IMR-90 (cell line): ENCODE data around the gene DCUN1D2. TPM values are rescaled to one million over a fixed set of nuclear protein-coding genes. Genes with fewer than 3 reads are reported as not detected.

Experiments
- ATAC-seq: fragments of 200-7000 bp; cut with Tn5 transposase; 2 replicates; pipeline ENCODE4 v1.9.1; 2020; ENCODE audit warnings: low read depth, mild to moderate bottlenecking, moderate library complexity
- BruUV-seq: library from RNA; stranded (reverse); fragments of 400-500 nt; replicated peaks from 2 replicates; lab custom pipeline; 2021; lab: Mats Ljungman, UMichigan
- CTCF ChIA-PET: fragments of 300-600 bp; formaldehyde crosslinking; extraction: SDS; loops from one replicate; lab custom pipeline; 2021; ENCODE audit warnings: antibody characterized with exemption; lab: Yijun Ruan, JAX
- POLR2A ChIA-PET: fragments of 300-600 bp; sonication (Branson Sonifier 250); formaldehyde crosslinking; loops from one replicate; lab custom pipeline; 2022; ENCODE audit warnings: antibody characterized with exemption; ENCODE audit not compliant: unreplicated experiment; lab: Charles Lee
- DNase-seq: peaks from one replicate; pipeline ENCODE4 v3.0.0; 2013
- H2AFZ ChIP-seq: replicated peaks from 2 replicates; pipeline ENCODE3; 2013; ENCODE audit warnings: low read length, mild to moderate bottlenecking; ENCODE audit not compliant: poor library complexity
- H2AK5ac ChIP-seq: 2 replicates; pipeline ENCODE4 v1.6.1; 2013; ENCODE audit warnings: low read depth, low read length, inconsistent platforms
- H2AK9ac ChIP-seq: replicated peaks from 2 replicates; pipeline ENCODE3; 2013; ENCODE audit warnings: mild to moderate bottlenecking, low read depth, low read length, moderate library complexity; ENCODE audit not compliant: poor library complexity
- H2BK120ac ChIP-seq: 2 replicates; pipeline ENCODE4 v1.6.1; 2013; ENCODE audit warnings: low read depth, low read length, inconsistent platforms
- H2BK15ac ChIP-seq: 3 replicates; pipeline ENCODE4 v1.6.1; 2013; ENCODE audit warnings: low read depth, low read length, inconsistent platforms
- H2BK20ac ChIP-seq: 2 replicates; pipeline ENCODE4 v1.6.1; 2013; ENCODE audit warnings: low read depth, mild to moderate bottlenecking, inconsistent platforms, low read length, moderate library complexity
- H2BK5ac ChIP-seq: 2 replicates; pipeline ENCODE4 v1.6.1; 2013; ENCODE audit warnings: mild to moderate bottlenecking, low read depth, low read length, inconsistent platforms; ENCODE audit not compliant: poor library complexity, severe bottlenecking
- H3K14ac ChIP-seq: replicated peaks from 2 replicates; pipeline ENCODE4 v1.6.1; 2013; ENCODE audit warnings: low read depth, low read length, inconsistent platforms
- H3K18ac ChIP-seq: 2 replicates; pipeline ENCODE4 v1.6.1; 2013; ENCODE audit warnings: low read depth, low read length, control low read depth
- H3K23ac ChIP-seq: 2 replicates; pipeline ENCODE4 v1.6.1; 2013; ENCODE audit warnings: low read depth, low read length, inconsistent platforms
- H3K27ac ChIP-seq: 2 replicates; pipeline ENCODE4 v1.5.1; 2013; ENCODE audit warnings: mild to moderate bottlenecking, control low read depth, low read length; ENCODE audit not compliant: insufficient read depth
- H3K27me3 ChIP-seq: 2 replicates; pipeline ENCODE4 v1.6.1; 2013; ENCODE audit warnings: low read length; ENCODE audit not compliant: control insufficient read depth, insufficient read depth
- H3K36me3 ChIP-seq: 2 replicates; pipeline ENCODE4 v1.6.1; 2013; ENCODE audit warnings: low read length, mixed read lengths; ENCODE audit not compliant: control insufficient read depth, insufficient read depth
- H3K4ac ChIP-seq: 2 replicates; pipeline ENCODE4 v1.6.1; 2013; ENCODE audit warnings: low read depth, low read length, inconsistent platforms
- H3K4me1 ChIP-seq: 2 replicates; pipeline ENCODE4 v1.6.1; 2013; ENCODE audit warnings: low read length, mixed read lengths; ENCODE audit not compliant: control insufficient read depth, insufficient read depth
- H3K4me2 ChIP-seq: 2 replicates; pipeline ENCODE4 v1.6.1; 2013; ENCODE audit warnings: low read depth, mild to moderate bottlenecking, control low read depth, low read length, moderate library complexity
- H3K4me3 ChIP-seq: 2 replicates; pipeline ENCODE4 v1.5.1; 2013; ENCODE audit warnings: low read depth, mild to moderate bottlenecking, control low read depth, low read length, moderate library complexity; ENCODE audit not compliant: insufficient read depth
- H3K56ac ChIP-seq: 2 replicates; pipeline ENCODE4 v1.6.1; 2013; ENCODE audit warnings: low read length, inconsistent platforms; ENCODE audit not compliant: insufficient read depth; ENCODE audit errors: extremely low read depth
- H3K79me1 ChIP-seq, 2 experiments: 2 replicates each; pipeline ENCODE4 v1.6.1; 2013; ENCODE audit warnings: low read length in 2 of 2, inconsistent platforms in 1 of 2, low read depth in 1 of 2
- H3K9ac ChIP-seq: 2 replicates; pipeline ENCODE4 v1.6.1; 2013; ENCODE audit warnings: low read depth, low read length, control low read depth
- H3K9me1 ChIP-seq: 2 replicates; pipeline ENCODE4 v1.6.1; 2013; ENCODE audit warnings: low read length, inconsistent platforms; ENCODE audit not compliant: insufficient read depth
- H3K9me3 ChIP-seq: 2 replicates; pipeline ENCODE4 v1.6.1; 2013; ENCODE audit warnings: low read length; ENCODE audit not compliant: control insufficient read depth, insufficient read depth
- H4K20me1 ChIP-seq: 2 replicates; pipeline ENCODE4 v1.6.1; 2013; ENCODE audit warnings: low read length, inconsistent platforms; ENCODE audit not compliant: insufficient read depth
- H4K5ac ChIP-seq: 2 replicates; pipeline ENCODE4 v1.6.1; 2013; ENCODE audit warnings: mild to moderate bottlenecking, low read depth, low read length, control low read depth
- H4K8ac ChIP-seq, 2 experiments: 2 replicates each; pipeline ENCODE4 v1.6.1; 2013; ENCODE audit warnings: low read depth in 2 of 2, low read length in 2 of 2, control low read depth in 1 of 2, inconsistent platforms in 1 of 2
- H4K91ac ChIP-seq: 2 replicates; pipeline ENCODE4 v1.6.1; 2013; ENCODE audit warnings: low read depth, low read length, inconsistent platforms; ENCODE audit not compliant: insufficient read depth
- BHLHE40 ChIP-seq: fragments of 150-350 bp; IDR thresholded peaks from 2 replicates; pipeline ENCODE4 v1.6.1; 2016; ENCODE audit warnings: mild to moderate bottlenecking, low read depth, low read length
- CEBPB ChIP-seq: IDR thresholded peaks from 2 replicates; pipeline ENCODE4 v1.6.1; 2012; ENCODE audit warnings: low read depth, low read length, improper control_type of control experiment
- CHD1 ChIP-seq: IDR thresholded peaks from 2 replicates; pipeline ENCODE4 v1.6.1; 2012; ENCODE audit warnings: low read depth, low read length, improper control_type of control experiment
- CTCF ChIP-seq: conservative IDR thresholded peaks from 2 replicates; pipeline ENCODE4 v1.5.1; 2012; ENCODE audit warnings: mild to moderate bottlenecking, low read depth, low read length, improper control_type of control experiment
- ELK1 ChIP-seq: fragments of 150-350 bp; IDR thresholded peaks from 2 replicates; pipeline ENCODE4 v1.6.1; 2016; ENCODE audit warnings: low read depth, mild to moderate bottlenecking, low read length, moderate library complexity, borderline replicate concordance
- FOS ChIP-seq: fragments of 150-350 bp; IDR thresholded peaks from 2 replicates; pipeline ENCODE4 v1.6.1; 2016; ENCODE audit warnings: low read depth, low read length
- MAFK ChIP-seq: IDR thresholded peaks from 2 replicates; pipeline ENCODE4 v1.6.1; 2012; ENCODE audit warnings: low read depth, low read length, improper control_type of control experiment
- MAZ ChIP-seq: IDR thresholded peaks from 2 replicates; pipeline ENCODE4 v1.6.1; 2012; ENCODE audit warnings: low read depth, mild to moderate bottlenecking, low read length, improper control_type of control experiment, moderate library complexity, borderline replicate concordance
- MXI1 ChIP-seq: IDR thresholded peaks from 2 replicates; pipeline ENCODE4 v1.6.1; 2012; ENCODE audit warnings: low read depth, mild to moderate bottlenecking, low read length, moderate library complexity, borderline replicate concordance
- NFE2L2 ChIP-seq: fragments of 150-350 bp; IDR thresholded peaks from 2 replicates; pipeline ENCODE4 v1.6.1; 2016; ENCODE audit warnings: low read depth, mild to moderate bottlenecking, low read length
- POLR2A ChIP-seq: IDR thresholded peaks from 2 replicates; pipeline ENCODE4 v1.6.1; 2012; ENCODE audit warnings: mild to moderate bottlenecking, low read depth, low read length
- RAD21 ChIP-seq: IDR thresholded peaks from 2 replicates; pipeline ENCODE4 v1.6.1; 2012; ENCODE audit warnings: low read length, improper control_type of control experiment
- RCOR1 ChIP-seq: IDR thresholded peaks from 2 replicates; pipeline ENCODE4 v1.6.1; 2012; ENCODE audit warnings: mild to moderate bottlenecking, low read length, improper control_type of control experiment; ENCODE audit not compliant: insufficient replicate concordance
- RFX5 ChIP-seq: IDR thresholded peaks from 2 replicates; pipeline ENCODE4 v1.8.0; 2012; ENCODE audit warnings: low read depth, mild to moderate bottlenecking, low read length, moderate library complexity
- SMC3 ChIP-seq: fragments of 150-350 bp; IDR thresholded peaks from 2 replicates; pipeline ENCODE4 v1.6.1; 2016; ENCODE audit warnings: low read depth, mild to moderate bottlenecking, antibody characterized with exemption, low read length, moderate library complexity
- WGBS, 2 experiments: methylation state at CpG; one replicate each; pipeline versions ENCODE4 v1.1.5 to v1.1.7; 2013; ENCODE audit warnings: missing lambda C conversion rate in 2 of 2; ENCODE audit not compliant: insufficient read length in 1 of 2; ENCODE audit errors: extremely low coverage in 2 of 2; 5-methylcytosine and 5-hydroxymethylcytosine counted together
- dilution Hi-C: fragments of 300-500 bp; cut with HindIII; formaldehyde crosslinking; loops from one replicate; pipeline ENCODE4 v1.14.3; 2018; ENCODE audit warnings: low sequenced_read_pairs; ENCODE audit not compliant: unreplicated experiment
- in situ Hi-C: fragments of 300-500 bp; cut with MboI; formaldehyde crosslinking; loops from 3 replicates; pipeline ENCODE4 v1.14.3; 2019; ENCODE audit warnings: low sequenced_read_pairs, inconsistent platforms, mixed read lengths
- intact Hi-C: fragments of 100-400 bp; cut with micrococcal nuclease; formaldehyde crosslinking; loops from 2 replicates; pipeline ENCODE4 v1.10.0; 2022
- polyA plus RNA-seq, 3 experiments: library from polyadenylated mRNA; depleted of rRNA; stranded (reverse); fragments of >200 nt; gene quantifications; 2 replicates each; pipeline ENCODE4 v1.2.3, GENCODE V29; 2012; ENCODE audit warnings: low replicate concordance in 1 of 3
- total RNA-seq: library from RNA; depleted of rRNA; stranded (reverse); fragments of >200 nt; gene quantifications from 2 replicates; pipeline ENCODE4 v1.2.3, GENCODE V29; 2012
- TF ChIP-seq, protein P1 (sequence below): fragments of 150-350 bp; IDR thresholded peaks from 2 replicates; pipeline ENCODE4 v1.6.1; 2017; ENCODE audit warnings: mild to moderate bottlenecking, antibody characterized with exemption, low read length, low read depth

The DCUN1D2 gene
- total and polyA plus RNA-seq, 2 of the 4 experiments (the other 2 are of a cell fraction), result 8.1 to 11.5 TPM

- H2AK9ac ChIP-seq, result no peak overlapping the region
- no peak overlapping the region for H2BK15ac ChIP-seq
- no peak overlapping the region for H3K18ac ChIP-seq
- TF ChIP-seq NFE2L2, result peak; percentile 29; the same call in 1 of the 2 replicates
- TF ChIP-seq BHLHE40, result peak; percentile 65; the same call in 1 of the 2 replicates
- no peak for TF ChIP-seq RAD21
- TF ChIP-seq, protein P1, sequence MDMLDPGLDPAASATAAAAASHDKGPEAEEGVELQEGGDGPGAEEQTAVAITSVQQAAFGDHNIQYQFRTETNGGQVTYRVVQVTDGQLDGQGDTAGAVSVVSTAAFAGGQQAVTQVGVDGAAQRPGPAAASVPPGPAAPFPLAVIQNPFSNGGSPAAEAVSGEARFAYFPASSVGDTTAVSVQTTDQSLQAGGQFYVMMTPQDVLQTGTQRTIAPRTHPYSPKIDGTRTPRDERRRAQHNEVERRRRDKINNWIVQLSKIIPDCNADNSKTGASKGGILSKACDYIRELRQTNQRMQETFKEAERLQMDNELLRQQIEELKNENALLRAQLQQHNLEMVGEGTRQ, result peak; percentile 59; the same call in 1 of the 2 replicates
- TF ChIP-seq ELK1, result no peak
- TF ChIP-seq CTCF, result no peak
- no peak for TF ChIP-seq POLR2A
- no peak for TF ChIP-seq SMC3
- peak; percentile 31; the same call in 1 of the 2 replicates for TF ChIP-seq MXI1
- TF ChIP-seq FOS, result peak; percentile 30; the same call in 1 of the 2 replicates
- TF ChIP-seq MAFK, result no peak
- no peak for TF ChIP-seq RCOR1
- no peak for TF ChIP-seq RFX5
- no peak for TF ChIP-seq CEBPB
- no peak for TF ChIP-seq MAZ
- no peak for TF ChIP-seq CHD1
- H3K4me1 ChIP-seq, result peaks cover 13% of the 10 kb centered on the region; the same call in 1 of the 2 replicates
- in situ Hi-C loops, result no loop called here
- no peak overlapping the region for H3K14ac ChIP-seq
- no peak overlapping the region for H2AK5ac ChIP-seq
- dilution Hi-C loops, result no loop called here
- no peak overlapping the region for H3K27ac ChIP-seq
- no peak overlapping the region for H3K56ac ChIP-seq
- no peak overlapping the region for H2BK5ac ChIP-seq
- intact Hi-C loops, result no loop called here
- no TSS peak for BruUV-seq
- no peak overlapping the region for H2BK20ac ChIP-seq
- H3K79me1 ChIP-seq, result peaks cover 44 to 67% of the 10 kb centered on the region in 2 experiments
- H3K36me3 ChIP-seq, result peaks cover 64% of the 10 kb centered on the region
- H4K91ac ChIP-seq, result no peak overlapping the region
- DNase-seq (peak; percentile 82), ATAC-seq (peak; percentile 20; the same call in 1 of the 2 replicates)
- no peak overlapping the region for H2BK120ac ChIP-seq
- no peaks in the 10 kb centered on the region for H3K9me3 ChIP-seq
- H3K4ac ChIP-seq, result no peak overlapping the region
- H3K9me1 ChIP-seq, result peaks cover 21% of the 10 kb centered on the region
- WGBS, 2 experiments, result no CpG with 5 or more reads among the region's 4 CpGs
- no peak overlapping the region for H2AFZ ChIP-seq
- no peak overlapping the region for H4K5ac ChIP-seq
- no peaks in the 10 kb centered on the region for H3K27me3 ChIP-seq
- ChIA-PET CTCF (interaction anchor here (0.6 kb wide), 1 partner anchor 72 kb away, joined by 5 read pairs; no protein-coding TSS in a partner anchor), POLR2A (no interaction called here)
- no peak overlapping the region for H3K23ac ChIP-seq
- no peak overlapping the region for H4K8ac ChIP-seq
- no peak overlapping the region for H3K4me2 ChIP-seq
- peaks cover 39% of the 10 kb centered on the region for H4K20me1 ChIP-seq
- H3K9ac ChIP-seq, result no peak overlapping the region
- no peak overlapping the region for H3K4me3 ChIP-seq
Measured at GRCh38 chr13:113499936-113500335, 9.4 kb upstream of the DCUN1D2 start.
